H9 (cell line): Measurements from ENCODE around the gene NUDCD2. TPM values are rescaled to one million over a fixed set of nuclear protein-coding genes. Genes with fewer than 3 reads are reported as not detected.

Source experiments
- DNase-seq: peaks from one replicate; pipeline ENCODE4 v3.0.0-alpha.2; 2017
- H2AFZ ChIP-seq: one replicate; pipeline ENCODE4 v1.6.1; 2013; ENCODE audit warnings: mild to moderate bottlenecking, low read length, control low read depth, moderate library complexity
- H2AK5ac ChIP-seq: 2 replicates; pipeline ENCODE4 v1.6.1; 2013; ENCODE audit warnings: low read length, control low read depth, mixed read lengths; ENCODE audit not compliant: insufficient read length
- H2BK120ac ChIP-seq: one replicate; pipeline ENCODE4 v1.6.1; 2013; ENCODE audit warnings: low read depth, mild to moderate bottlenecking, low read length, control low read depth, inconsistent platforms; ENCODE audit not compliant: poor library complexity, severe bottlenecking
- H2BK12ac ChIP-seq: 2 replicates; pipeline ENCODE4 v1.6.1; 2013; ENCODE audit warnings: low read length, control low read depth, mixed read lengths, low read depth; ENCODE audit not compliant: insufficient read length
- H2BK15ac ChIP-seq: 2 replicates; pipeline ENCODE4 v1.6.1; 2013; ENCODE audit warnings: low read depth, low read length, control low read depth
- H2BK20ac ChIP-seq: one replicate; pipeline ENCODE4 v1.6.1; 2013; ENCODE audit warnings: low read depth, mild to moderate bottlenecking, low read length, control low read depth, inconsistent platforms; ENCODE audit not compliant: poor library complexity, severe bottlenecking
- H2BK5ac ChIP-seq: 2 replicates; pipeline ENCODE4 v1.6.1; 2013; ENCODE audit warnings: low read length, control low read depth, mixed read lengths; ENCODE audit not compliant: insufficient read length
- H3K14ac ChIP-seq: 2 replicates; pipeline ENCODE4 v1.6.1; 2013; ENCODE audit warnings: low read length, control low read depth; ENCODE audit not compliant: insufficient read depth
- H3K18ac ChIP-seq: 2 replicates; pipeline ENCODE4 v1.6.1; 2013; ENCODE audit warnings: low read depth, mild to moderate bottlenecking, mixed read lengths, low read length, control low read depth; ENCODE audit not compliant: insufficient read length
- H3K23ac ChIP-seq: 2 replicates; pipeline ENCODE4 v1.6.1; 2013; ENCODE audit warnings: low read length, control low read depth, mixed read lengths, low read depth; ENCODE audit not compliant: insufficient read length
- H3K23me2 ChIP-seq: 2 replicates; pipeline ENCODE4 v1.6.1; 2013; ENCODE audit warnings: low read depth, mild to moderate bottlenecking, mixed read lengths, low read length, control low read depth; ENCODE audit not compliant: insufficient read length, poor library complexity, severe bottlenecking
- H3K27ac ChIP-seq: 2 replicates; pipeline ENCODE4 v1.5.1; 2013; ENCODE audit warnings: low read length, control low read depth, mixed read lengths, low read depth; ENCODE audit not compliant: insufficient read length
- H3K27me3 ChIP-seq: 2 replicates; pipeline ENCODE4 v1.6.1; 2013; ENCODE audit warnings: low read length, control low read depth, inconsistent platforms; ENCODE audit not compliant: insufficient read depth
- H3K4ac ChIP-seq: 2 replicates; pipeline ENCODE4 v1.6.1; 2013; ENCODE audit warnings: low read depth, mild to moderate bottlenecking, control low read depth, inconsistent platforms, low read length, moderate library complexity
- H3K4me1 ChIP-seq: 2 replicates; pipeline ENCODE4 v1.6.1; 2013; ENCODE audit warnings: low read length, control low read depth, inconsistent platforms; ENCODE audit not compliant: insufficient read depth
- H3K4me2 ChIP-seq: 2 replicates; pipeline ENCODE4 v1.6.1; 2013; ENCODE audit warnings: low read length, control low read depth, mixed read lengths; ENCODE audit not compliant: insufficient read length, insufficient read depth
- H3K56ac ChIP-seq: 2 replicates; pipeline ENCODE4 v1.6.1; 2013; ENCODE audit warnings: low read depth, mild to moderate bottlenecking, mixed read lengths, low read length, control low read depth; ENCODE audit not compliant: insufficient read length
- H3K79me1 ChIP-seq: 2 replicates; pipeline ENCODE4 v1.6.1; 2013; ENCODE audit warnings: low read depth, mild to moderate bottlenecking, moderate library complexity, low read length, control low read depth, inconsistent platforms; ENCODE audit not compliant: insufficient read depth, poor library complexity, severe bottlenecking
- H3K79me2 ChIP-seq: 2 replicates; pipeline ENCODE4 v1.6.1; 2013; ENCODE audit warnings: low read length, control low read depth, inconsistent platforms; ENCODE audit not compliant: insufficient read depth
- H3K9ac ChIP-seq: 2 replicates; pipeline ENCODE4 v1.6.1; 2013; ENCODE audit warnings: low read length, control low read depth, mixed read lengths; ENCODE audit not compliant: insufficient read length; ENCODE audit errors: extremely low read depth
- H3K9me3 ChIP-seq: one replicate; pipeline ENCODE4 v1.6.1; 2013; ENCODE audit warnings: low read depth, low read length, inconsistent platforms; ENCODE audit not compliant: control insufficient read depth
- H3T11ph ChIP-seq: one replicate; pipeline ENCODE4 v1.6.1; 2013; ENCODE audit warnings: mild to moderate bottlenecking, low read length, control low read depth, inconsistent platforms
- H4K20me1 ChIP-seq: one replicate; pipeline ENCODE4 v1.6.1; 2013; ENCODE audit not compliant: control insufficient read depth, insufficient read length, insufficient read depth
- H4K5ac ChIP-seq: 2 replicates; pipeline ENCODE4 v1.6.1; 2013; ENCODE audit warnings: low read depth, mild to moderate bottlenecking, mixed read lengths, low read length, control low read depth; ENCODE audit not compliant: insufficient read length
- H4K8ac ChIP-seq: replicated peaks from 2 replicates; pipeline ENCODE4 v1.6.1; 2013; ENCODE audit warnings: low read length, control low read depth, mixed read lengths, low read depth; ENCODE audit not compliant: insufficient read length
- H4K91ac ChIP-seq: 2 replicates; pipeline ENCODE4 v1.6.1; 2013; ENCODE audit warnings: low read depth, mild to moderate bottlenecking, moderate library complexity, mixed read lengths, low read length, control low read depth; ENCODE audit not compliant: insufficient read length
- H3K27ac Mint-ChIP-seq, 3 experiments: 2 replicates in 2 of 3; 3 replicates in 1 of 3; pipeline ENCODE4 v1.8.0; 2020 to 2021; ENCODE audit warnings: mixed read lengths in 3 of 3, mild to moderate bottlenecking in 1 of 3, moderate library complexity in 1 of 3
- H3K27me3 Mint-ChIP-seq: 2 replicates; pipeline ENCODE4 v1.8.0; 2021; ENCODE audit warnings: low read depth, mild to moderate bottlenecking, moderate library complexity, mixed read lengths
- H3K36me3 Mint-ChIP-seq, 3 experiments: 2 replicates in 2 of 3; 3 replicates in 1 of 3; pipeline ENCODE4 v1.8.0; 2020 to 2021; ENCODE audit warnings: low read depth in 3 of 3, mixed read lengths in 3 of 3; ENCODE audit not compliant: insufficient read depth in 1 of 3
- H3K4me1 Mint-ChIP-seq, 2 experiments: 2 replicates each; pipeline ENCODE4 v1.8.0; 2020; ENCODE audit warnings: mixed read lengths in 2 of 2
- H3K4me3 Mint-ChIP-seq, 2 experiments: 2 replicates in 1 of 2; 3 replicates in 1 of 2; pipeline ENCODE4 v1.8.0; 2020 to 2021; ENCODE audit warnings: mild to moderate bottlenecking in 2 of 2, mixed read lengths in 2 of 2, moderate library complexity in 1 of 2
- H3K9me3 Mint-ChIP-seq, 2 experiments: 2 replicates in 1 of 2; 3 replicates in 1 of 2; pipeline ENCODE4 v1.8.0; 2020; ENCODE audit warnings: mild to moderate bottlenecking in 2 of 2, mixed read lengths in 2 of 2, moderate library complexity in 1 of 2
- CTCF ChIP-seq: fragments of 200-600 bp; sonication (generic); conservative IDR thresholded peaks from 3 replicates; pipeline ENCODE4 v1.8.0; 2021; ENCODE audit warnings: antibody characterized with exemption, mild to moderate bottlenecking
- WGBS: extraction: QIAGEN DNeasy Blood & Tissue Kit; methylation state at CpG from one replicate; pipeline ENCODE4 v1.1.7; 2013; ENCODE audit warnings: missing lambda C conversion rate, low lambda C conversion rate, mixed read lengths; ENCODE audit not compliant: insufficient read length; ENCODE audit errors: extremely low coverage; 5-methylcytosine and 5-hydroxymethylcytosine counted together
- total RNA-seq: library from RNA; stranded (reverse); gene quantifications from 2 replicates; pipeline ENCODE4 v1.2.1, GENCODE V29; 2021

The NUDCD2 gene
- total RNA-seq, 1 experiment from 2014 or later = 42.2 TPM

- H3K9me3 Mint-ChIP-seq = no peaks in the 10 kb centered on the region; a peak in 1 of 5 replicates
- Histone ChIP-seq H4K91ac (no peak overlapping the region), H2AK5ac (no peak overlapping the region), H2BK120ac (no peak overlapping the region), H3K27ac (no peak overlapping the region), H3K79me1 (no peaks in the 10 kb centered on the region), H3K9me3 (no peaks in the 10 kb centered on the region), H3K4me2 (no peak overlapping the region), H3K4ac (no peak overlapping the region), H3K23ac (no peak overlapping the region), H3T11ph (no peak overlapping the region), H3K23me2 (peaks cover 12% of the 10 kb centered on the region), H3K14ac (no peak overlapping the region), H2BK5ac (no peak overlapping the region), H3K56ac (no peak overlapping the region), H3K27me3 (no peaks in the 10 kb centered on the region), H2AFZ (no peak overlapping the region), H4K8ac (no peak overlapping the region), H3K79me2 (peaks cover 46% of the 10 kb centered on the region), H2BK20ac (no peak overlapping the region), H3K9ac (no peak overlapping the region), H4K5ac (no peak overlapping the region), H2BK15ac (no peak overlapping the region), H2BK12ac (no peak overlapping the region), H3K18ac (no peak overlapping the region), H3K4me1 (peaks cover 3% of the 10 kb centered on the region; the same call in 1 of the 2 replicates), H4K20me1 (no peaks in the 10 kb centered on the region)
- peak overlapping the region in 2 of 3 experiments; percentile 67 to 68; a peak in 5 of 7 replicates for H3K27ac Mint-ChIP-seq
- H3K4me3 Mint-ChIP-seq = peak overlapping the region in 1 of 2 experiments; percentile 5; a peak in 1 of 5 replicates
- peaks cover 36 to 38% of the 10 kb centered on the region in 2 experiments for H3K4me1 Mint-ChIP-seq
- peaks cover 22 to 37% (median 31%) of the 10 kb centered on the region in 3 experiments; a peak in 6 of 7 replicates for H3K36me3 Mint-ChIP-seq
- TF ChIP-seq CTCF = no peak
- DNase-seq = no peak
- H3K27me3 Mint-ChIP-seq = no peaks in the 10 kb centered on the region
- WGBS = no CpG with 5 or more reads among the region's 5 CpGs
Measured at GRCh38 chr5:163508753-163509152, 48.9 kb upstream of the NUDCD2 start.
